Activated naive CD8-positive, alpha-beta T cell treated with anti-CD3 and anti-CD28 coated beads, Interleukin-2, amount 50 U/mL, for 24 hours (primary cell): ENCODE measurements around the gene CFAP251.
"Not testable (repeated sequence)": the region's sequence is repeated elsewhere in the genome, so short reads cannot be mapped to it uniquely, and the experiment has no call there.

Source experiments
- ATAC-seq: fragments of 150-1000 bp; cut with Tn5 transposase; one replicate; pipeline ENCODE4 v1.10.0; 2021
- DNase-seq: peaks from one replicate; pipeline ENCODE4 v3.0.0; 2021
- H3K27ac Mint-ChIP-seq: one replicate; pipeline ENCODE4 v1.8.0; 2021; ENCODE audit warnings: mild to moderate bottlenecking, mixed read lengths
- H3K27me3 Mint-ChIP-seq: one replicate; pipeline ENCODE4 v1.8.0; 2021; ENCODE audit warnings: mixed read lengths
- H3K36me3 Mint-ChIP-seq: one replicate; pipeline ENCODE4 v1.8.0; 2021; ENCODE audit warnings: low read depth, mixed read lengths
- H3K4me1 Mint-ChIP-seq: one replicate; pipeline ENCODE4 v1.8.0; 2021; ENCODE audit warnings: mixed read lengths
- H3K4me3 Mint-ChIP-seq: one replicate; pipeline ENCODE4 v1.8.0; 2021; ENCODE audit warnings: mild to moderate bottlenecking, moderate library complexity, mixed read lengths
- H3K9me3 Mint-ChIP-seq: one replicate; pipeline ENCODE4 v1.8.0; 2021; ENCODE audit warnings: mixed read lengths

The CFAP251 gene

GRCh38 chr12:121926874-121927706 is 8.7 kb downstream of the CFAP251 start:
- no peak for ATAC-seq

GRCh38 chr12:121927813-121928212 is 9.4 kb downstream of the CFAP251 start:
- Mint-ChIP-seq H3K9me3 (no peaks in the 10 kb centered on the region), H3K4me1 (peaks cover 14% of the 10 kb centered on the region), H3K27ac (no peak overlapping the region), H3K36me3 (no peaks in the 10 kb centered on the region), H3K4me3 (no peak overlapping the region), H3K27me3 (no peaks in the 10 kb centered on the region)
- ATAC-seq (no peak), DNase-seq (no peak)

More at GRCh38 chr12:121926874-121927706, 8.7 kb downstream of the CFAP251 start:
- Mint-ChIP-seq H3K27ac (no peak overlapping the region), H3K27me3 (no peaks in the 10 kb centered on the region), H3K4me1 (peaks cover 14% of the 10 kb centered on the region), H3K9me3 (no peaks in the 10 kb centered on the region), H3K4me3 (no peak overlapping the region), H3K36me3 (no peaks in the 10 kb centered on the region)
- DNase-seq = no peak

- H3K4me1 Mint-ChIP-seq = peaks cover 14% of the 10 kb centered on the region
- not testable (repeated sequence) for H3K9me3 Mint-ChIP-seq, H3K27me3 Mint-ChIP-seq, H3K27ac Mint-ChIP-seq, H3K4me3 Mint-ChIP-seq, DNase-seq, ATAC-seq, H3K36me3 Mint-ChIP-seq
Measured at GRCh38 chr12:121929545-121929944, 11.2 kb downstream of the CFAP251 start.

- no peaks in the 10 kb centered on the region for H3K36me3 Mint-ChIP-seq
- peaks cover 14% of the 10 kb centered on the region for H3K4me1 Mint-ChIP-seq
- no peaks in the 10 kb centered on the region for H3K27me3 Mint-ChIP-seq
- ATAC-seq = no peak
- no peak overlapping the region for H3K4me3 Mint-ChIP-seq
- H3K9me3 Mint-ChIP-seq = no peaks in the 10 kb centered on the region
- DNase-seq = no peak
- no peak overlapping the region for H3K27ac Mint-ChIP-seq
Measured at GRCh38 chr12:121930862-121931261, 12.5 kb downstream of the CFAP251 start.

GRCh38 chr12:121932176-121932536 is 13.8 kb downstream of the CFAP251 start:
- Mint-ChIP-seq H3K27ac (no peak overlapping the region), H3K27me3 (no peaks in the 10 kb centered on the region), H3K36me3 (no peaks in the 10 kb centered on the region), H3K9me3 (no peaks in the 10 kb centered on the region), H3K4me1 (peaks cover 14% of the 10 kb centered on the region), H3K4me3 (no peak overlapping the region)
- no peak for DNase-seq
- ATAC-seq = no peak

GRCh38 chr12:121932914-121933521 is 14.6 kb downstream of the CFAP251 start:
- Mint-ChIP-seq H3K27me3 (no peaks in the 10 kb centered on the region), H3K27ac (no peak overlapping the region), H3K4me3 (no peak overlapping the region), H3K9me3 (no peaks in the 10 kb centered on the region), H3K36me3 (peaks cover 3% of the 10 kb centered on the region), H3K4me1 (peaks cover 8% of the 10 kb centered on the region)
- DNase-seq (no peak), ATAC-seq (no peak)

GRCh38 chr12:121933522-121934308 is 15.3 kb downstream of the CFAP251 start:
- no peaks in the 10 kb centered on the region for H3K9me3 Mint-ChIP-seq
- no peak overlapping the region for H3K4me3 Mint-ChIP-seq
- DNase-seq (no peak), ATAC-seq (no peak)
- H3K27me3 Mint-ChIP-seq = no peaks in the 10 kb centered on the region
- H3K36me3 Mint-ChIP-seq = peaks cover 3% of the 10 kb centered on the region
- peaks cover 8% of the 10 kb centered on the region for H3K4me1 Mint-ChIP-seq
- H3K27ac Mint-ChIP-seq = no peak overlapping the region

GRCh38 chr12:121934309-121934664 is 15.9 kb downstream of the CFAP251 start:
- H3K4me3 Mint-ChIP-seq = no peak overlapping the region
- H3K27me3 Mint-ChIP-seq = no peaks in the 10 kb centered on the region
- peaks cover 3% of the 10 kb centered on the region for H3K36me3 Mint-ChIP-seq
- DNase-seq (no peak), ATAC-seq (no peak)
- H3K27ac Mint-ChIP-seq = no peak overlapping the region
- H3K4me1 Mint-ChIP-seq = peaks cover 11% of the 10 kb centered on the region
- no peaks in the 10 kb centered on the region for H3K9me3 Mint-ChIP-seq

GRCh38 chr12:121937654-121938053 is 19.3 kb downstream of the CFAP251 start:
- Mint-ChIP-seq H3K9me3 (no peaks in the 10 kb centered on the region), H3K36me3 (peaks cover 3% of the 10 kb centered on the region), H3K27ac (no peak overlapping the region), H3K27me3 (no peaks in the 10 kb centered on the region), H3K4me3 (no peak overlapping the region), H3K4me1 (peaks cover 5% of the 10 kb centered on the region)
- no peak for ATAC-seq
- no peak for DNase-seq

GRCh38 chr12:121939186-121939585 is 20.8 kb downstream of the CFAP251 start:
- Mint-ChIP-seq H3K9me3 (no peaks in the 10 kb centered on the region), H3K4me1 (peaks cover 5% of the 10 kb centered on the region), H3K27ac (no peak overlapping the region), H3K4me3 (no peak overlapping the region), H3K27me3 (no peaks in the 10 kb centered on the region), H3K36me3 (peaks cover 3% of the 10 kb centered on the region)
- ATAC-seq (no peak), DNase-seq (no peak)

- Mint-ChIP-seq H3K4me1 (peaks cover 5% of the 10 kb centered on the region), H3K27ac (no peak overlapping the region), H3K4me3 (no peak overlapping the region), H3K27me3 (no peaks in the 10 kb centered on the region), H3K36me3 (peaks cover 3% of the 10 kb centered on the region), H3K9me3 (no peaks in the 10 kb centered on the region)
- DNase-seq (no peak), ATAC-seq (no peak)
Measured at GRCh38 chr12:121939992-121940766, 21.8 kb downstream of the CFAP251 start.

GRCh38 chr12:121942145-121942718 is 23.8 kb downstream of the CFAP251 start:
- Mint-ChIP-seq H3K4me1 (peaks cover 5% of the 10 kb centered on the region), H3K27me3 (no peaks in the 10 kb centered on the region), H3K4me3 (no peak overlapping the region), H3K9me3 (no peaks in the 10 kb centered on the region), H3K27ac (no peak overlapping the region), H3K36me3 (peaks cover 3% of the 10 kb centered on the region)
- no peak for DNase-seq
- ATAC-seq = no peak

- peaks cover 2% of the 10 kb centered on the region for H3K4me1 Mint-ChIP-seq
- H3K27ac Mint-ChIP-seq = no peak overlapping the region
- no peaks in the 10 kb centered on the region for H3K27me3 Mint-ChIP-seq
- no peak for ATAC-seq
- no peak overlapping the region for H3K4me3 Mint-ChIP-seq
- DNase-seq = no peak
- no peaks in the 10 kb centered on the region for H3K9me3 Mint-ChIP-seq
- no peaks in the 10 kb centered on the region for H3K36me3 Mint-ChIP-seq
Measured at GRCh38 chr12:121943926-121944325, 25.5 kb downstream of the CFAP251 start.
